Tibial nerve (tissue), 4 donors: ENCODE measurements around the gene PYURF. TPM values are rescaled to one million over a fixed set of nuclear protein-coding genes. Genes with fewer than 3 reads are reported as not detected.
A peak's percentile ranks its signal among the peaks of the same experiment; 100 is the strongest.
"Not testable (repeated sequence)": the region's sequence is repeated elsewhere in the genome, so short reads cannot be mapped to it uniquely, and the experiment has no call there.

Experiments used
- DNase-seq, 2 donors: peaks; one replicate each; pipeline ENCODE4 v3.0.0-alpha.2; 2019; ENCODE audit warnings: low spot score in 2 of 2
- H3K27ac ChIP-seq, 4 donors: fragments of 200-600 bp; sonication (generic) in 3 of 4; one replicate each; pipeline ENCODE4 v1.5.1; 2017 to 2019; ENCODE audit warnings: mild to moderate bottlenecking in 1 of 4
- H3K27me3 ChIP-seq, 2 donors: fragments of 200-600 bp; sonication (generic) in 1 of 2; one replicate each; pipeline versions ENCODE4 v1.5.1 to v1.6.0; 2017 to 2019
- H3K36me3 ChIP-seq, 3 donors: fragments of 200-600 bp; sonication (generic); one replicate each; pipeline ENCODE4 v1.5.1; 2018 to 2019
- H3K4me1 ChIP-seq, 4 donors: fragments of 200-600 bp; sonication (generic) in 3 of 4; one replicate each; pipeline ENCODE4 v1.5.1; 2017 to 2019
- H3K4me3 ChIP-seq, 4 donors: fragments of 200-600 bp; sonication (generic) in 3 of 4; one replicate each; pipeline ENCODE4 v1.5.1; 2017 to 2019; ENCODE audit warnings: mild to moderate bottlenecking in 1 of 4, moderate library complexity in 1 of 4
- H3K9me3 ChIP-seq, 4 donors: fragments of 200-600 bp; sonication (generic) in 3 of 4; one replicate each; pipeline ENCODE4 v1.5.1; 2017 to 2019
- CTCF ChIP-seq, 5 experiments: fragments of 200-600 bp in 3 of 5; fragments of 450-650 bp in 2 of 5; sonication (generic) in 3 of 5; IDR thresholded peaks; one replicate each; pipeline ENCODE4 v1.5.1; 2016 to 2019; ENCODE audit warnings: antibody characterized with exemption in 5 of 5, mild to moderate bottlenecking in 3 of 5, moderate library complexity in 2 of 5
- EP300 ChIP-seq, 2 donors: sonication (generic); formaldehyde crosslinking; IDR thresholded peaks; one replicate each; pipeline ENCODE4 v1.6.1; 2017; ENCODE audit warnings: antibody characterized with exemption in 2 of 2, mild to moderate bottlenecking in 1 of 2
- POLR2A ChIP-seq, 2 donors: fragments of 450-650 bp; IDR thresholded peaks; one replicate each; pipeline ENCODE4 v1.6.1; 2017; ENCODE audit warnings: antibody characterized with exemption in 2 of 2, mild to moderate bottlenecking in 2 of 2, moderate library complexity in 2 of 2
- WGBS, 2 donors: methylation state at CpG; one replicate each; pipeline ENCODE4 v1.1.5; 2018; 5-methylcytosine and 5-hydroxymethylcytosine counted together
- total RNA-seq, 4 donors: library from RNA; depleted of rRNA; stranded (reverse); fragments of >200 nt; gene quantifications; one replicate each; pipeline ENCODE4 v1.1.0, GENCODE V29; 2016

The PYURF gene
- 100 to 1,000 TPM; 104 to 135 (median 105) TPM for total RNA-seq

- Histone ChIP-seq H3K27ac (peak within 1 kb of the TSS; percentile 83 to 95 (median 90)), H3K4me1 (peaks cover 0 to 47% (median 21%) of the 10 kb centered on the region in 4 donors), H3K27me3 (no peaks in the 10 kb centered on the region), H3K9me3 (no peaks in the 10 kb centered on the region), H3K36me3 (peaks cover 0 to 27% (median 3%) of the 10 kb centered on the region in 3 donors), H3K4me3 (peak within 1 kb of the TSS; percentile 81 to 95 (median 84))
- 0 to 3% methylated on average over 14 to 36 of the region's 68 CpGs for WGBS, 2 donors
- DNase-seq, result peak; percentile 93 to 94
- peak in 1 of 2 donors; percentile 93 for TF ChIP-seq EP300 (IDR thresholded peaks at IDR 0.05)
- TF ChIP-seq CTCF (IDR thresholded peaks at IDR 0.05), result peak in 2 of 5 experiments; percentile 26 to 45
- TF ChIP-seq POLR2A (IDR thresholded peaks at IDR 0.05), result peak; percentile 75 to 90
Observed at GRCh38 chr4:88523325-88524129, at the start of gene PYURF. Gene PYURF (minus strand): TSS chr4:88523776. CDS start chr4:88523700, 76 bp downstream.

- no peak for DNase-seq
- no peaks in the 10 kb centered on the region for H3K27me3 ChIP-seq
- H3K4me1 ChIP-seq, result peaks cover 0 to 11% (median 4%) of the 10 kb centered on the region in 4 donors
- TF ChIP-seq CTCF (IDR thresholded peaks at IDR 0.05) (no peak), POLR2A (IDR thresholded peaks at IDR 0.05) (no peak), EP300 (IDR thresholded peaks at IDR 0.05) (no peak)
- H3K4me3 ChIP-seq, result no peak overlapping the region
- H3K36me3 ChIP-seq, result no peaks in the 10 kb centered on the region
- no peak overlapping the region for H3K27ac ChIP-seq
- peaks cover 0 to 4% (median 0%) of the 10 kb centered on the region in 4 donors for H3K9me3 ChIP-seq
Observed at GRCh38 chr4:88570001-88570400, 46.4 kb upstream of the PYURF start.

GRCh38 chr4:88567591-88567990 lies 44.0 kb upstream of the PYURF start:
- Histone ChIP-seq H3K9me3 (peaks cover 0 to 4% (median 0%) of the 10 kb centered on the region in 4 donors), H3K27me3 (no peaks in the 10 kb centered on the region), H3K4me1 (no peaks in the 10 kb centered on the region), H3K36me3 (no peaks in the 10 kb centered on the region), H3K4me3 (no peak overlapping the region), H3K27ac (no peak overlapping the region)
- no peak for TF ChIP-seq CTCF (IDR thresholded peaks at IDR 0.05)
- TF ChIP-seq EP300 (IDR thresholded peaks at IDR 0.05), result no peak
- 74 to 80% methylated on average over 1 of the region's 1 CpG for WGBS, 2 donors
- no peak for DNase-seq

- TF ChIP-seq CTCF (IDR thresholded peaks at IDR 0.05) (no peak), EP300 (IDR thresholded peaks at IDR 0.05) (no peak), POLR2A (IDR thresholded peaks at IDR 0.05) (no peak)
- no peaks in the 10 kb centered on the region for H3K36me3 ChIP-seq
- 86 to 90% methylated on average over 7 of the region's 7 CpGs for WGBS, 2 donors
Observed at GRCh38 chr4:88549815-88550214, 26.2 kb upstream of the PYURF start.

GRCh38 chr4:88539322-88540068 lies 15.9 kb upstream of the PYURF start:
- 36 to 38% methylated on average over 9 of the region's 9 CpGs for WGBS, 2 donors
- not testable (repeated sequence) for H3K4me3 ChIP-seq, H3K27ac ChIP-seq, H3K27me3 ChIP-seq, H3K4me1 ChIP-seq, H3K36me3 ChIP-seq, H3K9me3 ChIP-seq
- peak; percentile 33 to 68 for DNase-seq
- peak; percentile 28 to 58 (median 46) for TF ChIP-seq CTCF (IDR thresholded peaks at IDR 0.05)

More at GRCh38 chr4:88549815-88550214, 26.2 kb upstream of the PYURF start:
- no peak for DNase-seq
- Histone ChIP-seq H3K9me3 (no peaks in the 10 kb centered on the region), H3K4me1 (no peaks in the 10 kb centered on the region), H3K27me3 (no peaks in the 10 kb centered on the region), H3K4me3 (no peak overlapping the region), H3K27ac (no peak overlapping the region)
